Measurements from ENCODE around the gene SNX20. TPM values are rescaled to one million over a fixed set of nuclear protein-coding genes. Genes with fewer than 3 reads are reported as not detected.
A peak's percentile ranks its signal among the peaks of the same experiment; 100 is the strongest.

SNX20 gene
- total RNA-seq, 2 donors from 2014 or later = 0.82 to 2.5 TPM

DNA sequence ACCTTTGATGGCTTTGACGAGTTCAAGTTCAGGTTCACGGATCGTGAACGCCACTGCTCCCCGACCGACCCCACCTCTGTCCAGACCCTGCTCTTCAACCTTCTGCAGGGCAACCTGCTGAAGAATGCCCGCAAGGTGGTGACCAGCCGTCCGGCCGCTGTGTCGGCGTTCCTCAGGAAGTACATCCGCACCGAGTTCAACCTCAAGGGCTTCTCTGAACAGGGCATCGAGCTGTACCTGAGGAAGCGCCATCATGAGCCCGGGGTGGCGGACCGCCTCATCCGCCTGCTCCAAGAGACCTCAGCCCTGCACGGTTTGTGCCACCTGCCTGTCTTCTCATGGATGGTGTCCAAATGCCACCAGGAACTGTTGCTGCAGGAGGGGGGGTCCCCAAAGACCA lies 29.9 kb upstream of the SNX20 start:
- H3K27me3 ChIP-seq (replicated peaks; ENCODE audit: insufficient read depth) = no peaks in the 10 kb centered on the region
- DNase-seq (ENCODE audit: low spot score) = no peak
- H3K27ac ChIP-seq = no peak overlapping the region
- intact Hi-C loops (cut with DNase I) = no loop called here
- H3K9me3 ChIP-seq = no peaks in the 10 kb centered on the region
- no peaks in the 10 kb centered on the region for H3K4me1 ChIP-seq (replicated peaks)
- WGBS = 97% methylated on average over 21 of the region's 21 CpGs
- H3K36me3 ChIP-seq = no peaks in the 10 kb centered on the region
- no peak overlapping the region for H3K4me3 ChIP-seq
- TF ChIP-seq, protein P1, sequence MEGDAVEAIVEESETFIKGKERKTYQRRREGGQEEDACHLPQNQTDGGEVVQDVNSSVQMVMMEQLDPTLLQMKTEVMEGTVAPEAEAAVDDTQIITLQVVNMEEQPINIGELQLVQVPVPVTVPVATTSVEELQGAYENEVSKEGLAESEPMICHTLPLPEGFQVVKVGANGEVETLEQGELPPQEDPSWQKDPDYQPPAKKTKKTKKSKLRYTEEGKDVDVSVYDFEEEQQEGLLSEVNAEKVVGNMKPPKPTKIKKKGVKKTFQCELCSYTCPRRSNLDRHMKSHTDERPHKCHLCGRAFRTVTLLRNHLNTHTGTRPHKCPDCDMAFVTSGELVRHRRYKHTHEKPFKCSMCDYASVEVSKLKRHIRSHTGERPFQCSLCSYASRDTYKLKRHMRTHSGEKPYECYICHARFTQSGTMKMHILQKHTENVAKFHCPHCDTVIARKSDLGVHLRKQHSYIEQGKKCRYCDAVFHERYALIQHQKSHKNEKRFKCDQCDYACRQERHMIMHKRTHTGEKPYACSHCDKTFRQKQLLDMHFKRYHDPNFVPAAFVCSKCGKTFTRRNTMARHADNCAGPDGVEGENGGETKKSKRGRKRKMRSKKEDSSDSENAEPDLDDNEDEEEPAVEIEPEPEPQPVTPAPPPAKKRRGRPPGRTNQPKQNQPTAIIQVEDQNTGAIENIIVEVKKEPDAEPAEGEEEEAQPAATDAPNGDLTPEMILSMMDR (IDR thresholded peaks at IDR 0.05) = no peak
- no peak for TF ChIP-seq POLR2AphosphoS5 (IDR thresholded peaks at IDR 0.05)

DNA sequence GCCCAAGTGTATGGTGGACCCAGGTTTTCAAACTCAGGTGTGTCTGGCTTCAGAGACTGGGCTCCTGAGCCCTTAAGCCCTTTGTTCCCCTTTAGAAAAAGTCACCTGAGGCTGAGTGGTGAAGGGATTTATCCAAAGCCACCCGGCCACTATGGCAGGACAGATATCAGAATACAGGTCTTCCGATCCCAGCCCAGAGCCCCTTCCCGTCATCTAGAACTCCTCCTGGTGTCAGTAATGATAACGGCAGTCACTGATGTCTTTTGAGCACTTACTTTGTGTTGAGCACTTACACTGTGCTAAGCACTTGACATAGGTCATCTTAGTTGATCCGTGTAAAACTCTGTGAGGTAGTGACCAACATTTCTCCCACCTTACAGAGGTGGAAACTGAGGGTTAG lies 28.9 kb upstream of the SNX20 start:
- Histone ChIP-seq H3K9me3 (no peaks in the 10 kb centered on the region), H3K27ac (no peak overlapping the region), H3K27me3 (replicated peaks; ENCODE audit: insufficient read depth) (no peaks in the 10 kb centered on the region), H3K4me1 (replicated peaks) (no peaks in the 10 kb centered on the region), H3K36me3 (no peaks in the 10 kb centered on the region), H3K4me3 (no peak overlapping the region)
- intact Hi-C loops (cut with DNase I) = no loop called here
- WGBS = 89% methylated on average over 5 of the region's 5 CpGs
- TF ChIP-seq POLR2AphosphoS5 (IDR thresholded peaks at IDR 0.05) = no peak
- no peak for TF ChIP-seq POLR2A (IDR thresholded peaks at IDR 0.05)
- TF ChIP-seq, protein P1 (IDR thresholded peaks at IDR 0.05) = no peak
- DNase-seq (ENCODE audit: low spot score) = no peak

DNA sequence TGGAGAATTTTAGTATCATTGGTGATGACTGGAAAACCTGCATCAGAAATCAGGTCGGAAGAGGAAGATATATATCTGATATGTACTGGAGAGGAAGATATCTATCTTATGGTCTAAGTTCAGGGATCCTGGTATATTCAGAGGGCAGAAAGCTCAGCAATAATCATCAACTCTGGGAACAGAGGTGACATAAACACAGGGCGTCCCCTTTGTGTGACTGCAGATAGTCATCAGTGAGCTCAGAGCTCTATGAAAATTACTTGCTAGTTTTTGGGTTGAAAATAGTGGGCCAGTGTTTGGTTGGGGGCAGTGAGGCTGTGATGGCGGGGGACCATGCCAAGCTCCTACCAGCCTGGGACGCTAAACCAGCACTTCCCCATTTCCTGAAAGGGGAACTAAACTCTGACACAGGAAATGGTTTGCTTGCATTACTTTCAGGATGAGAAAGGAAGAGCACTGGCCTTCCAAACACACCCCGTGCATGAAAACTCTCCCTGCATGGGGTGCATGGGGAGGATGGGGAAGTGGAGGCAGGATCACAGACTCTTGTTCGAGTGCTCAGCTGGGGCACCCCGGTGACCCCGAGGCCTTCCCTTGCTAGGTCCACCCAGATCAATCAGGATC lies 28.1 kb upstream of the SNX20 start:
- Histone ChIP-seq H3K4me1 (replicated peaks) (no peaks in the 10 kb centered on the region), H3K27ac (no peak overlapping the region), H3K27me3 (replicated peaks; ENCODE audit: insufficient read depth) (no peaks in the 10 kb centered on the region), H3K9me3 (no peaks in the 10 kb centered on the region), H3K4me3 (no peak overlapping the region), H3K36me3 (no peaks in the 10 kb centered on the region)
- TF ChIP-seq, protein P1 (IDR thresholded peaks at IDR 0.05) = no peak
- no peak for TF ChIP-seq POLR2A (IDR thresholded peaks at IDR 0.05)
- no peak for DNase-seq (ENCODE audit: low spot score)
- intact Hi-C loops (cut with DNase I) = no loop called here
- WGBS = 84% methylated on average over 8 of the region's 8 CpGs

- no peak for DNase-seq (ENCODE audit: low spot score)
- WGBS = 85% methylated on average over 10 of the region's 10 CpGs
- H3K4me3 ChIP-seq = no peak overlapping the region
- H3K36me3 ChIP-seq = no peaks in the 10 kb centered on the region
- no peak overlapping the region for H3K27ac ChIP-seq
- no peaks in the 10 kb centered on the region for H3K4me1 ChIP-seq (replicated peaks)
- intact Hi-C loops (cut with DNase I) = no loop called here
- no peaks in the 10 kb centered on the region for H3K27me3 ChIP-seq (replicated peaks; ENCODE audit: insufficient read depth)
- TF ChIP-seq, protein P1 (IDR thresholded peaks at IDR 0.05) = no peak
- no peak for TF ChIP-seq POLR2AphosphoS5 (IDR thresholded peaks at IDR 0.05)
- no peak for TF ChIP-seq POLR2A (IDR thresholded peaks at IDR 0.05)
- H3K9me3 ChIP-seq = no peaks in the 10 kb centered on the region
Measured at GRCh38 chr16:50708373-50709060, 27.4 kb upstream of the SNX20 start.

DNA sequence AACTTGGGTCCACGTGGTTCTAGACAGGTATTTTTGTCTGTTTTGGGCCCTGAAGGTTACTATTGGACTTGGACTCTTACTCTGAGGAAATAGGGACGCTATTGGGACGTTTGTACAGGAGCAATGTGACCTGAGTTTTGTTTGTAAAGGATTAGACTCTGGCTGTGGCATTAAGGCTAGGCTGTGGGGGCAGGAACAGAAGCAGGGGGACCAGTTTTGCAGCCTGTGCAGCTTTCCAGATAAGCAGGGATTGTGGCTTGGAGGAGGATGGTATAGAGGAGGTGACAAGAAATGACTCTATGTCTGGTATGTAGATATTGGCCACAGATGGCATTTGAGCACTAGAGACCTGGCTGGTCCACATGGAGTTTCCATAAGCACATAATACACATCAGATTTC lies 25.1 kb upstream of the SNX20 start:
- no peaks in the 10 kb centered on the region for H3K9me3 ChIP-seq

More for the DNA sequence above, 25.1 kb upstream of the SNX20 start:
- intact Hi-C loops (cut with DNase I) = no loop called here
- WGBS = 39% methylated on average over 3 of the region's 3 CpGs
- Histone ChIP-seq H3K36me3 (no peaks in the 10 kb centered on the region), H3K27me3 (replicated peaks; ENCODE audit: insufficient read depth) (no peaks in the 10 kb centered on the region), H3K4me3 (no peak overlapping the region), H3K27ac (peak overlapping the region in 1 of 2 donors; percentile 48), H3K4me1 (replicated peaks) (no peaks in the 10 kb centered on the region)
- DNase-seq (ENCODE audit: low spot score) = no peak
- no peak for TF ChIP-seq POLR2A (IDR thresholded peaks at IDR 0.05)
- TF ChIP-seq POLR2AphosphoS5 (IDR thresholded peaks at IDR 0.05) = no peak
- TF ChIP-seq, protein P1 (IDR thresholded peaks at IDR 0.05) = no peak

Measured in prostate gland (tissue), 2 donors.